Measurements from ENCODE around the gene COPB1.
A peak's percentile ranks its signal among the peaks of the same experiment; 100 is the strongest.
"Not testable (repeated sequence)": the region's sequence is repeated elsewhere in the genome, so short reads cannot be mapped to it uniquely, and the experiment has no call there.

Gene COPB1, protein sequence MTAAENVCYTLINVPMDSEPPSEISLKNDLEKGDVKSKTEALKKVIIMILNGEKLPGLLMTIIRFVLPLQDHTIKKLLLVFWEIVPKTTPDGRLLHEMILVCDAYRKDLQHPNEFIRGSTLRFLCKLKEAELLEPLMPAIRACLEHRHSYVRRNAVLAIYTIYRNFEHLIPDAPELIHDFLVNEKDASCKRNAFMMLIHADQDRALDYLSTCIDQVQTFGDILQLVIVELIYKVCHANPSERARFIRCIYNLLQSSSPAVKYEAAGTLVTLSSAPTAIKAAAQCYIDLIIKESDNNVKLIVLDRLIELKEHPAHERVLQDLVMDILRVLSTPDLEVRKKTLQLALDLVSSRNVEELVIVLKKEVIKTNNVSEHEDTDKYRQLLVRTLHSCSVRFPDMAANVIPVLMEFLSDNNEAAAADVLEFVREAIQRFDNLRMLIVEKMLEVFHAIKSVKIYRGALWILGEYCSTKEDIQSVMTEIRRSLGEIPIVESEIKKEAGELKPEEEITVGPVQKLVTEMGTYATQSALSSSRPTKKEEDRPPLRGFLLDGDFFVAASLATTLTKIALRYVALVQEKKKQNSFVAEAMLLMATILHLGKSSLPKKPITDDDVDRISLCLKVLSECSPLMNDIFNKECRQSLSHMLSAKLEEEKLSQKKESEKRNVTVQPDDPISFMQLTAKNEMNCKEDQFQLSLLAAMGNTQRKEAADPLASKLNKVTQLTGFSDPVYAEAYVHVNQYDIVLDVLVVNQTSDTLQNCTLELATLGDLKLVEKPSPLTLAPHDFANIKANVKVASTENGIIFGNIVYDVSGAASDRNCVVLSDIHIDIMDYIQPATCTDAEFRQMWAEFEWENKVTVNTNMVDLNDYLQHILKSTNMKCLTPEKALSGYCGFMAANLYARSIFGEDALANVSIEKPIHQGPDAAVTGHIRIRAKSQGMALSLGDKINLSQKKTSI
- total RNA-seq, result 180 to 334 reads per million in 2 experiments

DNA sequence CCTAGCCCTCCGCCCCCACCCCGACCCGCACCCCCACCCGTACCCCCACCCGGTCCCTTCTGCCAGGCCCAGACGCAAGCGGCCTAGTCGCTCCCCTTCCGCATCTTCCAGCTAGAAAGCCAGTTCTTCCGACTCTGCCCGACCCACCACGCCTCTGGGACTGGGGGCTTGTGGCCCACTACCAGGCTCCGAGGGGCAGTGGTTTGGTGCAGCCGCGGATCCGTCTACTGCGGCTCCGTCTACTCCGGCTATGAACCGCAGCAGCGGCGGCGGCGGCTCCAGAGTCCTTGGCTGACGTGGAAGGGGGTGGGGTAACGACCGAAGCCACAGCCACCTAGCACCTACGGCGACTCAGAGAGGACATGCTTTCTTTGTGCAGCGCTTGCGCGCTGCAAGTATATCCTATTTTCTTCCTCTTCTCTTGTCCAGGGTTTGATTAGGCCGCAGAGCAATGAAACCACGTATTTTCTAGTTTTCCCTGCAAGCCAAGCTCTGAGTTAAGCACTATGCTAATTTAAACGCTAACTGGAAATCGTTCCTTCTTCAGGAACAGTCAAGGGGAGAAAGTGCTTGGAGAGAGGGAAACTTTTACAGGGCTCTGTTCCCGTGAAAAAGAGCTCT lies at the start of gene COPB1:
TSS of gene COPB1 (minus strand) at position 252 of the 621 bp plus-strand sequence. CDS start 883 bp downstream, outside the sequence.
- peak; percentile 91 for DNase-seq (ENCODE audit: low read depth)

- no peak for DNase-seq (ENCODE audit: low read depth)
These were observed 47.8 kb upstream of the COPB1 start for GRCh38 chr11:14547440-14547839.

GRCh38 chr11:14546672-14547071 lies 47.1 kb upstream of the COPB1 start:
- DNase-seq (ENCODE audit: low read depth), result no peak

DNA sequence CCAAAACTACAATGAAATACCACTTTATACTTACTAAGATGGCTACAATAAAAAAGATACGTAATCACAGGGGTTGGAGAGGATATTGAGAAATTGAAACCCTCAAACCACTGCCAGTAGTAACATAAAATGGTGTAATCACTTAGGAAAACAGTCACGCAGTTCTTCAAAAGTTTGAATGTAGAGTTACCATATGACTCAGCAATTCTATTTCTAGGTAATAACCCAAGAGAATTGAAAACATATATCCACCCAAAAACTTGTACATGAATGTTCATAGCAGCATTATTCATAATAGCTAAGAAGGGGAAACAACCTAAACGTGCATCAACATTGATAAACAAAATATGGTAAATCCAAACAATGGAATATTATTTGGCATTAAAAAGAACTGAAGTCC lies 45.0 kb upstream of the COPB1 start:
- no peak for DNase-seq (ENCODE audit: low read depth)

- no peak for DNase-seq (ENCODE audit: low read depth)
These were observed 43.6 kb upstream of the COPB1 start for GRCh38 chr11:14543260-14543659.

- no peak for DNase-seq (ENCODE audit: low read depth)
These were observed 42.7 kb upstream of the COPB1 start for GRCh38 chr11:14542324-14542723.

DNA sequence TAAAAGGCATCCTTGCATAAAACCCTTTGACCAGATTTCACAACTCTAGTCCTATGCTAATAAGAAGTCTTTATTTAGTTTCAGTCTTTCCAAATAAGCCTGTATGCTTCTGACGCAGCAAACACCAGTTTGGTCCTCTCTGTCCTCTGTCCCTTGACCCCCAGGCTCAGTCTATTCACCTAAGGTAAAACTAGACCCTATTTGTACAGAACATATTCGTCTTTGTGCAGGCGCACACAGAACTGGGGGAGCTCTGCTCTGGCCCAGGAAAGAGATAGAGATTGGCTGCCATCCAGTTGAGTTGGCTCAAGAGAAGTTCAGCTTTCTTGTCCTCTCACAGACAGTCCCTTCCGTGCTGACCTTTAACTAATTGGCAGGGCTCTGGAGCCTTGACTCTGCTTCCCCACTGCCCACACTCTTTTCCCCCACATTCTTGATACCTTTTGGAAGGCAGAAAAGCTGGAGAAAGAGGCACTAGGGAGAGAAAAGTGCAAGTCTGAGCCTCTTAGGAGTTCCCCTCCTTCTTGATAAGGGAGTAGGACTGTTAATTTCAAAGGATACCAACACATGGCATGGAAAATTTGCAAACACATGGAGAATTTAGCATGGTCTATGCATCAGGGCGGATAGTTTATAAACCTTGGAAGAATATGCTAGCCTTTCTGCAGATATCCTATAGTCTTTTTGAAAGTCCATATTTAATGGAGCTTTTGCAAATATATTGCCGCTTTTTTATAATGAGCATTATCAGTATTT lies 41.8 kb upstream of the COPB1 start:
- DNase-seq (ENCODE audit: low read depth), result no peak

GRCh38 chr11:14539982-14540421 lies 40.4 kb upstream of the COPB1 start:
- no peak for DNase-seq (ENCODE audit: low read depth)

GRCh38 chr11:14538926-14539554 lies 39.4 kb upstream of the COPB1 start:
- DNase-seq (ENCODE audit: low read depth), result no peak

GRCh38 chr11:14538271-14538925 lies 38.8 kb upstream of the COPB1 start:
- no peak for DNase-seq (ENCODE audit: low read depth)

DNA sequence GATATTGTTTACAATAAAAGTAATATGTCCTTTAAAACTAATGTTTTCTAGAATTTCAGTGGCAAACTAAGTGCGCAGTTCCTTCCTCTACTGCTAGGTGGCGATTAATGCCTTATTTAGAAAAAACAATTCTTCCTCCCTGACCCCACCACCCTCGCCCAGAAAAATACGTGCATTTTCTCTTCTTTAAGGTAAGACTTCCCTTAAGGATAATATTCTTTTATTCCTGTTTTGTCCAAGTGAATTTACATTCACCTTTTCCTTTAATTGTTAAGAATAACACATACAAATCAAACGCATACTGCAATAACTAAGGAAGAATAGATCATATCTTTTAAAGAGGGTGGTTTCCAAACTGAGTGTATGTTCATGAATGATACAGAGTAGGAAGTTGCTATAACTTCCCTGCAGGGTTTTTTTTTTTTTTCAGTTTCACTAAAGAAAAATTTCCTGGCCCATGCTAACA lies 37.6 kb upstream of the COPB1 start:
- peak; percentile 15 for DNase-seq (ENCODE audit: low read depth)

GRCh38 chr11:14535166-14535565 lies 35.6 kb upstream of the COPB1 start:
- DNase-seq (ENCODE audit: low read depth), result not testable (repeated sequence)

DNA sequence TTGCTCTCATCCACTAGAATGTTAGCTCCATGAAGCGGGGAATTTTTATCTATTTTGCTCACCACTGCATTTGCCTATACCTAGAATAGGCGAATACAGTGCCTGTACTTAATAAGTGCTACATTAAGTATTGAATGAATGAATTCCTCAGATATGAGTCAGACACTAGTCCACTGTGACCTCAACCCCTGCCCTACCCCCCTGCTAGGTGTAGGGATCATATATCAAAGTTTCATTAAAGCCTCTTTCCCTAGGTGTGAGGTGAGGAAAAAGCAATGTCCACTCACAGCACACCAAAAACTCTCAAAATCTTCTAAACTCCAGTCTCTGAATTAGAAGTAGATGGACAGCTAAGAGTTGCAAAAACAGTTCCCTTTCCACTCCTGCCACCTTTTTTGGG lies 30.3 kb upstream of the COPB1 start:
- DNase-seq (ENCODE audit: low read depth), result no peak

GRCh38 chr11:14529321-14529720 lies 29.7 kb upstream of the COPB1 start:
- DNase-seq (ENCODE audit: low read depth), result no peak

DNA sequence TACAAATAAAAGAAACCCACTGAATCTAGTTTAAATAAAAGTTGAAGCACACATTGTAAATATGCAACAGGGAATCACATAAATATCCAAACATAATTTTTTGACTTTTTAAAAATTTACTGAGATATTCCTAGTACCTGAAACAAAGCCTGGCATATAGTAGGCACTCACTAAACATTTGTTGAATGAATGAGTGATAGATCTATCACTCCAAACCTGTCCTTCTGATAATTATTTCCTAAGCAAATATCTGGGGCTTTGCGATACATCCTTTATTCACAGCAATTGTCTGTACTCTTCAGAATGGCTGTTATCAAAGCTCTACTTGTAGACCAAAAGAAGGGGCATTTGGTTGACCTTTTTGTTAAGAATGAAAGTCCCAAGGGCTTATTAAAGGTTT lies 23.2 kb upstream of the COPB1 start:
- DNase-seq (ENCODE audit: low read depth), result no peak

DNA sequence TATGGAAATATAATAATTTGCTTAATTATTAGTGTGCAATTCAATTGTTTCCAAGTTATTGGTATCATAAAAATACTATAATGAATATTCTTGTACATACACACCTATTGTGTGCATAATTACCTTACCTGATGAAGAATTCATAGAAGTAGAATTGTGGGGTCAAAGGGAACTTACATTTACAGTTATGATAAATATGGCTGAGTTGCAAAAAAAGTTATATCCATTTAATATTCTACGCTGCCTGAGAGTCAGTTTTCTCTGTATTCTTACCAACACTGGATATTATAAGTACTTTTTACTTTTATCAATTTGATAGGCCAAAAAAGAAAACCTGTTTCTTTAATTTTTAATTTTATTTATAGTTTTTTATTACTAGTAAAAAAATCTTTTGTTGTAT lies 22.6 kb upstream of the COPB1 start:
- no peak for DNase-seq (ENCODE audit: low read depth)

GRCh38 chr11:14520747-14521151 lies 21.1 kb upstream of the COPB1 start:
- no peak for DNase-seq (ENCODE audit: low read depth)

GRCh38 chr11:14519917-14520746 lies 20.5 kb upstream of the COPB1 start, which contains the start of gene PSMA1:
Gene PSMA1, minus strand, starts transcription at chr11:14520386. Its CDS starts 87 bp downstream, at chr11:14520299.
- DNase-seq (ENCODE audit: low read depth), result peak; percentile 88

DNA sequence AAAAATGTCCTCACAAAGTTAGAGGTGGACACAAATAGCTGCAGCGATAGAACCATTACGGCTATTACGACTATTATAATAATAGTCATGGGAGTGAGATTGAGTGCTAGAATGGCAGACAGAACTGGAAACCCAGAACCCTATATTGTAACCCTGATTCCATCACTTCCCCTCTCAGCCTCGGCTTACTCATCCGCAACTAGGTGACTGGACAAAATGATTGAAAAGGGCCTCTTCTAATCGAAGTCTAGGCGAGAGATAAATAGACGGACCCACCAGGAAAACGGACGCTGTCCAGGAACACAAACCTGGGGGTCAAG lies 19.9 kb upstream of the COPB1 start:
- DNase-seq (ENCODE audit: low read depth), result no peak
